GM12892 (cell line): ENCODE measurements around the gene MAP3K21.

ENCODE experiments used
- POLR2A ChIP-seq: IDR thresholded peaks from 2 replicates; pipeline ENCODE4 v1.6.1; 2011; ENCODE audit warnings: low read depth, low read length, control low read depth
- POLR2AphosphoS5 ChIP-seq: IDR thresholded peaks from 2 replicates; pipeline ENCODE4 v1.6.1; 2011; ENCODE audit warnings: low read depth, low read length, control low read depth

DNA sequence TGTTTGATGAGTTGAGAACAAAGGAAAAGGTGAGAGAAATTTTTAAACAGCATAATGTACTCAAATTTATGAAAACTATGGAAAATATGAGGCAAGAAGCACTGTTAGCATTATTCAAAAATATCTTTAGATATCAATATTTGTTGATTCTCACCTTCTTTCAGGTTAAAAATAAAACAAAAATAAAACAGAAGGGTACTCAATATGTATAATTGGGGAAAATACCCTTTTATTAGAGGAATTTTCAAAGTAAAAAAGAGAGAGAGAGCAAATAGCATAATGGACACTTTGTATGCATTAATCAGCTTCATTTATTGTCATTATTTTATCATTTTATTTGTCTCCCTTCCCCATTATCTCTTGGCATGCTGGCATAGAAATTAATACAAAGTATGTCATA is 27.5 kb downstream of the MAP3K21 start:
- TF ChIP-seq POLR2A = no peak
- no peak for TF ChIP-seq POLR2AphosphoS5
